Subcutaneous adipose tissue (tissue), 4 donors: Measurements from ENCODE around the gene HDDC3. TPM values are rescaled to one million over a fixed set of nuclear protein-coding genes. Genes with fewer than 3 reads are reported as not detected.

ENCODE experiments used
- total RNA-seq, 4 donors: library from RNA; depleted of rRNA; stranded (reverse); fragments of >200 nt; gene quantifications; one replicate each; pipeline ENCODE4 v1.1.0, GENCODE V29; 2016
- TF ChIP-seq, protein P1 (sequence below): fragments of 450-650 bp; IDR thresholded peaks from one replicate; pipeline ENCODE4 v1.5.1; 2016; ENCODE audit warnings: low read depth, mild to moderate bottlenecking, control low read depth, antibody characterized with exemption, moderate library complexity

HDDC3 gene
- total RNA-seq, 4 donors from 2014 or later = 15.6 to 42.4 (median 17.1) TPM

- TF ChIP-seq, protein P1, sequence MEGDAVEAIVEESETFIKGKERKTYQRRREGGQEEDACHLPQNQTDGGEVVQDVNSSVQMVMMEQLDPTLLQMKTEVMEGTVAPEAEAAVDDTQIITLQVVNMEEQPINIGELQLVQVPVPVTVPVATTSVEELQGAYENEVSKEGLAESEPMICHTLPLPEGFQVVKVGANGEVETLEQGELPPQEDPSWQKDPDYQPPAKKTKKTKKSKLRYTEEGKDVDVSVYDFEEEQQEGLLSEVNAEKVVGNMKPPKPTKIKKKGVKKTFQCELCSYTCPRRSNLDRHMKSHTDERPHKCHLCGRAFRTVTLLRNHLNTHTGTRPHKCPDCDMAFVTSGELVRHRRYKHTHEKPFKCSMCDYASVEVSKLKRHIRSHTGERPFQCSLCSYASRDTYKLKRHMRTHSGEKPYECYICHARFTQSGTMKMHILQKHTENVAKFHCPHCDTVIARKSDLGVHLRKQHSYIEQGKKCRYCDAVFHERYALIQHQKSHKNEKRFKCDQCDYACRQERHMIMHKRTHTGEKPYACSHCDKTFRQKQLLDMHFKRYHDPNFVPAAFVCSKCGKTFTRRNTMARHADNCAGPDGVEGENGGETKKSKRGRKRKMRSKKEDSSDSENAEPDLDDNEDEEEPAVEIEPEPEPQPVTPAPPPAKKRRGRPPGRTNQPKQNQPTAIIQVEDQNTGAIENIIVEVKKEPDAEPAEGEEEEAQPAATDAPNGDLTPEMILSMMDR = no peak
These were observed 2.8 kb upstream of the HDDC3 start, which contains the start of gene UNC45A for GRCh38 chr15:90934949-90935751. UNC45A (plus strand) TSS chr15:90935285; CDS start chr15:90935325, 40 bp downstream.

- TF ChIP-seq, protein P1 = no peak
These were observed 2.1 kb upstream of the HDDC3 start for GRCh38 chr15:90934256-90934948.

DNA sequence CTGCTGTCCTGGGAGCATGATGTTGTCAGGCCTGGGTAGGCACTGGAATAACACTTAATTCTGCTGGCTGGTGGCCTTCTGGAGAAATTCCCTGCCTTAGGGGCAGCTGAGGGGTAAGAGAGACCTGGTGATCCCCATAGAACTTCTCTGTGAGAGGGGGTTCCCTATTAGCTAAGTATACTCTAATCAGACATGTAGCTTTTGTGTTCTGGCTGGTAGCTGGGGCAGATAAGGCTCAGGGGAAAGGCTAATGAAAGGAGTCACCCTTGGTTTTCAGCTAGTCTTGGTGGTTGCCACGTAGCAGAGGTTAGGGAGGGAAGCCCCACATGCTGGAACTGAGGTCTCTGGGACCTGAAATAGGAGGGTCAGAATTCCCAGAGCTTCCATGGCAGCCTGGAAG, 952 bp upstream of the HDDC3 start:
- TF ChIP-seq, protein P1 = no peak

DNA sequence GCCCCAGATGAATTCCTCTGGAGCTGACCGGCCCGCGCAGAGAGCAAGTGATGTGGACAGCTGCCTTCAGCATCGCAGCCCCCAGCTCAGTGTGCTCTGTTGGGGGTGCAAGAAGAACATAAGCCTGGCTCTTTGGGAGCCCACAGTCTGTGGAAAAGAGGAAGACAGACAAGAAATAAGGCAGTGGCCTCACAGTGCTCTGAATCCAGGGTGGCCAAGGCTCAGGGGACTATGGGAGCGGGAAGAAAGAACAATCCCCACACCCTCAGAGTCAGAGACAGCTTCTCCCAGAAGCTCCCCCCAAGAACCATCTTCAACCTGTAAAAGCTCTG, 277 bp upstream of the HDDC3 start:
- TF ChIP-seq, protein P1 = no peak

- TF ChIP-seq, protein P1 = no peak
These were observed 848 bp downstream of the HDDC3 start for GRCh38 chr15:90931575-90931827.

DNA sequence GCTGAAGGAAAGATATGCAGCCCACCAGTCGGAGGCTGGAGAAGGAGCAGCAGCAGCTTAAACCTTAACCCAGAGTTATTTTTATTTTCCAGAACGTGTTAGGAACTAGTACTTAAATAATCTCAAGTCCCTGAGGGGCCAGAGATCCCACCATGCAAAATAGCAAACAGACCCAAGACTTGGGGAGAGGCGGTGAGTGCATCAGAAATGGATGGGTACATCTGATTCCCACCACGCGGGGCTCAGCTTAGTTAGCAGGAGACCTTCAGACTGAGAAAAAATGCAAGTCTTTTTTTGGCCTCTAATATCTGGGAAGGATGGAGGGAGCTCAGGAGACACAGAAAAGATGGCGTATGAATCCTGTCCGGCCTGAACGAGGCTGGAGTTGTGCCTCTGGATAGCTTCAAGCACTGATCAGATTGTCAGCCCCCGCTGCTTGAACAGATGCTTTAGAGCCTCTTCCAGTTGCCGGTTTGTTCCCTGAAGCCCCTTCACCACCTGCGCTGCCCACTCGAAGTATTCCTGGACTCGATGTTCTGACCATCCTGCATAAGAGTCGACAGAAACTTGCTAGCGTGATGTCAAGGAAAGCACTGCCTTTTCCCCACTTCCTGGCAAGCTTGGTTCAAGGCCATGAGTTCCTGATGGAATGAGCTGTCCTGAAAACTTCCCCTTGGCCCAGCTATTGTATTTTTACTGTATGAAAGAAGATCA, 1.3 kb downstream of the HDDC3 start:
- TF ChIP-seq, protein P1 = no peak
